ENCODE data around the gene AP3S2. TPM values are rescaled to one million over a fixed set of nuclear protein-coding genes. Genes with fewer than 3 reads are reported as not detected.

AP3S2 gene
- total and polyA plus RNA-seq, 2 of the 4 experiments (the other 2 are of a cell fraction) = 12.6 to 34.1 TPM

DNA sequence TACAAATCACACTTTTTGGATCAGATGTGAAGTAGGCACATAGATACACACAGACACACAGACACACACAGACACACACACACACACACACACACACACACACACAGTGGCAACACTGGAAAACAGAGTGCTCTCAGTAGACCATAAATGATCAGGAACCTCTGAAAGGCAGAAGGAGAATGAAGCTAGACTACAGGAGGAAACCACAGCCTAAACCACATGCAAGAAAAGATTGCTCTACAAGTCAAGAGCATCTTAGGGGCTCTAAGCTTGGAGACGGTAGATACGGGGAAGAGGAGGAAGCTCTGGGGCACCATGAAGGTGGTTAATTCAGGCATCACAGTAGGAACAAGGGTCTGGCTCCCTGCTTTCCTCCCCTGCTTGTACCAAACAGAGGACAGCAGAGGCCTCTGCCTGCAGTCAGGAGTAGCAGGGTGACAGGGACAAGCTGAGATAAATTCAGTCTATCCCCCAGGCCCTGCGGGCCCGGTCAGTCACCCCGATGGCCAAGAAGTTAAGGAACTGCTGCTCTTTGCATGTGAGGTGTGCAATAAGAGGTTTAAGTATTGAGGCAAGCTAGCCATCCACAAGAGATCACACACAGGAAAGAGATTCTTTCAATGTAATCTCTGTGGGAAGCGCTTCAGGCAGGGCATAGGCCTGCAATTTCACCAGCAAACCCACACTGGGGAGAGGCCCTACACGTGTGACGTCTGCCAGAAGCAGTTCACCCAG, 42.4 kb upstream of the AP3S2 start:
- ATAC-seq (ENCODE audit: low read depth) (no peak), DNase-seq (no peak)
- Histone ChIP-seq H2AK9ac (replicated peaks; ENCODE audit: low read depth, low read length, poor library complexity) (no peak overlapping the region), H3K4me1 (ENCODE audit: control insufficient read depth, insufficient read depth, low read length) (no peaks in the 10 kb centered on the region), H3K4me3 (ENCODE audit: insufficient read depth, low read depth, low read length) (no peak overlapping the region), H3K27me3 (ENCODE audit: control insufficient read depth, insufficient read depth, low read length) (peaks cover 21% of the 10 kb centered on the region), H3K56ac (ENCODE audit: extremely low read depth, insufficient read depth, low read length) (no peak overlapping the region), H3K9ac (ENCODE audit: low read depth, low read length) (no peak overlapping the region), H4K8ac (ENCODE audit: low read depth in 2 of 2, low read length in 2 of 2) (no peak overlapping the region), H2BK20ac (ENCODE audit: low read depth, low read length) (no peak overlapping the region), H3K4ac (ENCODE audit: low read depth, low read length) (no peak overlapping the region), H2BK5ac (ENCODE audit: low read depth, low read length, poor library complexity, severe bottlenecking) (no peak overlapping the region), H3K79me1 (ENCODE audit: low read depth in 1 of 2, low read length in 2 of 2) (no peaks in the 10 kb centered on the region), H3K4me2 (ENCODE audit: low read depth, low read length) (no peak overlapping the region), H4K91ac (ENCODE audit: insufficient read depth, low read depth, low read length) (no peak overlapping the region), H3K14ac (replicated peaks; ENCODE audit: low read depth, low read length) (no peak overlapping the region), H4K5ac (ENCODE audit: low read depth, low read length) (no peak overlapping the region), H2AK5ac (ENCODE audit: low read depth, low read length) (no peak overlapping the region), H3K36me3 (ENCODE audit: control insufficient read depth, insufficient read depth, low read length) (no peaks in the 10 kb centered on the region), H2AFZ (replicated peaks; ENCODE audit: low read length, poor library complexity) (no peak overlapping the region), H3K9me3 (ENCODE audit: control insufficient read depth, insufficient read depth, low read length) (no peaks in the 10 kb centered on the region), H3K9me1 (ENCODE audit: insufficient read depth, low read length) (no peaks in the 10 kb centered on the region), H3K27ac (ENCODE audit: insufficient read depth, low read length) (no peak overlapping the region), H3K23ac (ENCODE audit: low read depth, low read length) (no peak overlapping the region), H4K20me1 (ENCODE audit: insufficient read depth, low read length) (no peaks in the 10 kb centered on the region), H2BK15ac (ENCODE audit: low read depth, low read length) (no peak overlapping the region), H3K18ac (ENCODE audit: low read depth, low read length) (no peak overlapping the region), H2BK120ac (ENCODE audit: low read depth, low read length) (no peak overlapping the region)
- ChIA-PET POLR2A (ENCODE audit: unreplicated experiment) (no interaction called here), CTCF (no interaction called here)
- 82% methylated on average over 2 of the region's 8 CpGs; no CpG with 5 or more reads in 1 of the 2 experiments for WGBS, 2 experiments (ENCODE audit: extremely low coverage in 2 of 2, insufficient read length in 1 of 2)
- intact Hi-C loops (cut with micrococcal nuclease) = no loop called here
- in situ Hi-C loops (cut with MboI; ENCODE audit: low sequenced_read_pairs) = no loop called here
- BruUV-seq (replicated peaks) = no TSS peak
- TF ChIP-seq, protein P1, sequence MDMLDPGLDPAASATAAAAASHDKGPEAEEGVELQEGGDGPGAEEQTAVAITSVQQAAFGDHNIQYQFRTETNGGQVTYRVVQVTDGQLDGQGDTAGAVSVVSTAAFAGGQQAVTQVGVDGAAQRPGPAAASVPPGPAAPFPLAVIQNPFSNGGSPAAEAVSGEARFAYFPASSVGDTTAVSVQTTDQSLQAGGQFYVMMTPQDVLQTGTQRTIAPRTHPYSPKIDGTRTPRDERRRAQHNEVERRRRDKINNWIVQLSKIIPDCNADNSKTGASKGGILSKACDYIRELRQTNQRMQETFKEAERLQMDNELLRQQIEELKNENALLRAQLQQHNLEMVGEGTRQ (IDR thresholded peaks at IDR 0.05; ENCODE audit: low read depth, low read length) = no peak
- no peak for TF ChIP-seq NFE2L2 (IDR thresholded peaks at IDR 0.05; ENCODE audit: low read depth, low read length)
- dilution Hi-C loops (cut with HindIII; ENCODE audit: low sequenced_read_pairs, unreplicated experiment) = no loop called here
